ENCODE results near the gene EPHB6. TPM values are rescaled to one million over a fixed set of nuclear protein-coding genes. Genes with fewer than 3 reads are reported as not detected.

EPHB6 gene
- total RNA-seq, 1 donor from 2014 or later: 7.3 TPM

DNA sequence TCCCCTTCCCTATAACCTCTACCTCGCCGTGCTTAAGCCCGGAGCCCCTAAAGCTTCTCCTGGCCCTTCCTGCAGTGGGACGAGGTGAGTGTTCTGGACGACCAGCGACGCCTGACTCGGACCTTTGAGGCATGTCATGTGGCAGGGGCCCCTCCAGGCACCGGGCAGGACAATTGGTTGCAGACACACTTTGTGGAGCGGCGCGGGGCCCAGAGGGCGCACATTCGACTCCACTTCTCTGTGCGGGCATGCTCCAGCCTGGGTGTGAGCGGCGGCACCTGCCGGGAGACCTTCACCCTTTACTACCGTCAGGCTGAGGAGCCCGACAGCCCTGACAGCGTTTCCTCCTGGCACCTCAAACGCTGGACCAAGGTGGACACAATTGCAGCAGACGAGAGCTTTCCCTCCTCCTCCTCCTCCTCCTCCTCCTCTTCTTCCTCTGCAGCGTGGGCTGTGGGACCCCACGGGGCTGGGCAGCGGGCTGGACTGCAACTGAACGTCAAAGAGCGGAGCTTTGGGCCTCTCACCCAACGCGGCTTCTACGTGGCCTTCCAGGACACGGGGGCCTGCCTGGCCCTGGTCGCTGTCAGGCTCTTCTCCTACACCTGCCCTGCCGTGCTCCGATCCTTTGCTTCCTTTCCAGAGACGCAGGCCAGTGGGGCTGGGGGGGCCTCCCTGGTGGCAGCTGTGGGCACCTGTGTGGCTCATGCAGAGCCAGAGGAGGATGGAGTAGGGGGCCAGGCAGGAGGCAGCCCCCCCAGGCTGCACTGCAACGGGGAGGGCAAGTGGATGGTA is 9.2 kb downstream of the EPHB6 start:
- Mint-ChIP-seq H3K36me3 (ENCODE audit: low read depth) (no peaks in the 10 kb centered on the region), H3K4me1 (no peaks in the 10 kb centered on the region)
- intact Hi-C loops (cut with micrococcal nuclease): no loop called here

GRCh38 chr7:142864980-142865747 is 10.3 kb downstream of the EPHB6 start:
- Mint-ChIP-seq H3K4me1 (no peaks in the 10 kb centered on the region), H3K27me3 (peaks cover 1% of the 10 kb centered on the region), H3K36me3 (ENCODE audit: low read depth) (no peaks in the 10 kb centered on the region), H3K9me3 (no peaks in the 10 kb centered on the region), H3K4me3 (no peak overlapping the region), H3K27ac (no peak overlapping the region)
- intact Hi-C loops (cut with micrococcal nuclease): no loop called here
- no peak for DNase-seq

More for the DNA sequence above, 9.2 kb downstream of the EPHB6 start:
- Mint-ChIP-seq H3K4me3 (no peak overlapping the region), H3K27ac (no peak overlapping the region), H3K27me3 (peaks cover 4% of the 10 kb centered on the region), H3K9me3 (no peaks in the 10 kb centered on the region)
- no peak for DNase-seq

- intact Hi-C loops (cut with micrococcal nuclease): loop anchor here (1.0 kb wide), 1 partner anchor 11 kb away; no protein-coding TSS in a partner anchor
- Mint-ChIP-seq H3K27me3 (no peaks in the 10 kb centered on the region), H3K4me1 (no peaks in the 10 kb centered on the region), H3K27ac (no peak overlapping the region), H3K9me3 (no peaks in the 10 kb centered on the region), H3K36me3 (ENCODE audit: low read depth) (no peaks in the 10 kb centered on the region), H3K4me3 (no peak overlapping the region)
- no peak for DNase-seq
These were observed 10.9 kb downstream of the EPHB6 start for GRCh38 chr7:142865766-142866165.

GRCh38 chr7:142866361-142867096 is 11.7 kb downstream of the EPHB6 start:
- H3K36me3 Mint-ChIP-seq (ENCODE audit: low read depth): no peaks in the 10 kb centered on the region
- H3K4me1 Mint-ChIP-seq: no peaks in the 10 kb centered on the region
- H3K4me3 Mint-ChIP-seq: no peak overlapping the region
- peak; percentile 73 for DNase-seq
- no peak overlapping the region for H3K27ac Mint-ChIP-seq
- H3K9me3 Mint-ChIP-seq: no peaks in the 10 kb centered on the region
- intact Hi-C loops (cut with micrococcal nuclease): loop anchor here (1.0 kb wide), 1 partner anchor 12 kb away; no protein-coding TSS in a partner anchor
- H3K27me3 Mint-ChIP-seq: no peaks in the 10 kb centered on the region

GRCh38 chr7:142867097-142867378 is 12.2 kb downstream of the EPHB6 start:
- no peaks in the 10 kb centered on the region for H3K4me1 Mint-ChIP-seq
- no peak overlapping the region for H3K27ac Mint-ChIP-seq
- H3K27me3 Mint-ChIP-seq: no peaks in the 10 kb centered on the region
- no peaks in the 10 kb centered on the region for H3K9me3 Mint-ChIP-seq
- no peak for DNase-seq
- intact Hi-C loops (cut with micrococcal nuclease): no loop called here
- no peak overlapping the region for H3K4me3 Mint-ChIP-seq
- H3K36me3 Mint-ChIP-seq (ENCODE audit: low read depth): no peaks in the 10 kb centered on the region

DNA sequence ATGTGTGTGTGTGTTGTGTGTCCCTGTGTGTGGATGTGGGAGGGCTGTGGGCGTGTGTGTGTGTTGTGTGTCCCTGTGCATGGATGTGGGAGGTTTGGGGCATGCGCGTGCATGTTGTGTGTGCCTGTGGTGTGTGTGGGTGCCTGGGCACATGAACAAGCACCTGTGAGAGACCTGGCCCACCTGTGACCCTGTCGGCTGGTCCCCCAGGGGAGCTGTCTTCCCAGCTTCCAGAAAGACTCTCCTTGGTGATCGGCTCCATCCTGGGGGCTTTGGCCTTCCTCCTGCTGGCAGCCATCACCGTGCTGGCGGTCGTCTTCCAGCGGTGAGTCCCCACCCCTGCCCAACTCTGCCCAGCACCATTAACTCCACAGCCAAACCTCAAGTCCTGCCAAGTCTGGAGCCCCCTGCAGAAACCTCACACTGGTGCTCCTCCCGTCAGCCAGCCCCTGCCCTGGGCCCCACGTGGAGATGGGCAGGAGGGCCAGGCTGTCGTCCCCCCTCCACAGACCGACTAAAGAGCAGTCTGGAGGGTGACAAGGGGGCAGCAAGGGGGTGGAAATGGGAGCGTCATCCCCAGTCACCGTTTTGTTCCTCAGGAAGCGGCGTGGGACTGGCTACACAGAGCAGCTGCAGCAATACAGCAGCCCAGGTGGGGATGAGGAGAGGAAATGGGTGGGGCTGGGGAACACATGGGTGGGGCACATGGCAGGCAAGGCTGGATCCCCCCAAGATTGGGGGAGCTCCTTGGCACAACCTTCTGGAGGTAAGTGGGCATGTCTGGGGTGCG is 12.7 kb downstream of the EPHB6 start:
- Mint-ChIP-seq H3K27ac (no peak overlapping the region), H3K4me3 (no peak overlapping the region), H3K36me3 (ENCODE audit: low read depth) (no peaks in the 10 kb centered on the region), H3K4me1 (no peaks in the 10 kb centered on the region), H3K27me3 (no peaks in the 10 kb centered on the region), H3K9me3 (no peaks in the 10 kb centered on the region)
- intact Hi-C loops (cut with micrococcal nuclease): no loop called here
- DNase-seq: no peak

DNA sequence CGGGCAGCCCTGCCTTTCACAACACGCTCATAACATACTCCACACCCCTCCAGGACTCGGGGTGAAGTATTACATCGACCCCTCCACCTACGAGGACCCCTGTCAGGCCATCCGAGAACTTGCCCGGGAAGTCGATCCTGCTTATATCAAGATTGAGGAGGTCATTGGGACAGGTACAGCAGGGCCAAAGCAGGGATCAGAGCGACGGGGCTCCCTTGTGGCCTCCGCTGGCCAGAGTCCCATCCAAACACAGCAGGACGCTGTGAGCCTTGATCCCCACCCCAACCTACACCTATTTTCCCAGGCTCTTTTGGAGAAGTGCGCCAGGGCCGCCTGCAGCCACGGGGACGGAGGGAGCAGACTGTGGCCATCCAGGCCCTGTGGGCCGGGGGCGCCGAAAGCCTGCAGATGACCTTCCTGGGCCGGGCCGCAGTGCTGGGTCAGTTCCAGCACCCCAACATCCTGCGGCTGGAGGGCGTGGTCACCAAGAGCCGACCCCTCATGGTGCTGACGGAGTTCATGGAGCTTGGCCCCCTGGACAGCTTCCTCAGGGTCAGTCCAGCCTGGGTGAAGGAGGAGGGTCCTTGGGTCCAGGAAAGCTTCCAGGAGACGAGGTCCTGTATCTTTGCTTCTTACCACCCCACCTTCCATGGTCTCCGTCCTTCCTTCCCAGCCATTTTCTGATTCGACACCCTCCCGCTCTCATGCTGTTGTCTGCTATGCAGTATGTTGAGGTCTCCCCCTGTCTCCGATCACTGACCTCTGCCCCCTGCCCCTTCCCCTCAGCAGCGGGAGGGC is 13.5 kb downstream of the EPHB6 start:
- H3K36me3 Mint-ChIP-seq (ENCODE audit: low read depth): no peaks in the 10 kb centered on the region
- no peak overlapping the region for H3K27ac Mint-ChIP-seq
- H3K9me3 Mint-ChIP-seq: no peaks in the 10 kb centered on the region
- no peak for DNase-seq
- no peak overlapping the region for H3K4me3 Mint-ChIP-seq
- no peaks in the 10 kb centered on the region for H3K4me1 Mint-ChIP-seq
- intact Hi-C loops (cut with micrococcal nuclease): no loop called here
- H3K27me3 Mint-ChIP-seq: no peaks in the 10 kb centered on the region

DNA sequence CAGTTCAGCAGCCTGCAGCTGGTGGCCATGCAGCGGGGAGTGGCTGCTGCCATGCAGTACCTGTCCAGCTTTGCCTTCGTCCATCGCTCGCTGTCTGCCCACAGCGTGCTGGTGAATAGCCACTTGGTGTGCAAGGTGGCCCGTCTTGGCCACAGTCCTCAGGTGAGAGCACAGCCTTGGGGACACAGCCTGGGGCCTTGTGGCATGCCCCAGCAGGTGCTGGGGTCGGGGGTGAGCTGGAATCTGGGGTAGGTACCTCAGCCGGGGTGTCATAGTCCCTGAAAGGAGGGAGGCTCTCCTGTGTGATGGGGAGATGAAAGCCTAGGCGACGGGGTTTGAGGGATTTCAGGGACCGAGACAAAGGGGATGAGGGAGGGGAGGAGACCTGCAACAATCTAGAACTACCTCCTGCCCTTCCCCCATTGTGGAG is 14.1 kb downstream of the EPHB6 start:
- DNase-seq: no peak
- Mint-ChIP-seq H3K9me3 (no peaks in the 10 kb centered on the region), H3K27me3 (no peaks in the 10 kb centered on the region), H3K4me1 (no peaks in the 10 kb centered on the region), H3K4me3 (no peak overlapping the region), H3K36me3 (ENCODE audit: low read depth) (no peaks in the 10 kb centered on the region), H3K27ac (no peak overlapping the region)
- intact Hi-C loops (cut with micrococcal nuclease): no loop called here

DNA sequence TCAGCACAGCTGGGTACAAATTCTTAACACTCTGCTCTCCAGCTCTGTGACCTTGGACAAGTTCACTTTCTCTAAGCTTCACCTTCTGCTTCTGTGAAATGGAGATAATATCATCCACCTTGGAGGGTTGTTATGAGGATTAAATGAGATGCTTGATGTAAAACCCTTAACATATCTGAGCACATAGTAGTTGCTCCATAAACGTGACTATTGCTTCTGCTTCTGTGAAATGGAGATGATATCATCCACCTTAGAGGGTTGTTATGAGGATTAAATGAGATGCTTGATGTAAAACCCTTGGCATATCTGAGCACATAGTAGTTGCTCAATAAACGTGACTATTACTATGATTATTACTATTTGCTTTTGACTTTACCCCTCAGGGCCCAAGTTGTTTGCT is 14.6 kb downstream of the EPHB6 start:
- Mint-ChIP-seq H3K27ac (no peak overlapping the region), H3K4me1 (no peaks in the 10 kb centered on the region), H3K36me3 (ENCODE audit: low read depth) (no peaks in the 10 kb centered on the region), H3K4me3 (no peak overlapping the region), H3K27me3 (no peaks in the 10 kb centered on the region), H3K9me3 (no peaks in the 10 kb centered on the region)
- intact Hi-C loops (cut with micrococcal nuclease): no loop called here
- no peak for DNase-seq

- Mint-ChIP-seq H3K4me1 (no peaks in the 10 kb centered on the region), H3K27ac (no peak overlapping the region), H3K27me3 (no peaks in the 10 kb centered on the region), H3K4me3 (no peak overlapping the region), H3K36me3 (ENCODE audit: low read depth) (no peaks in the 10 kb centered on the region), H3K9me3 (no peaks in the 10 kb centered on the region)
- intact Hi-C loops (cut with micrococcal nuclease): no loop called here
- no peak for DNase-seq
These were observed 15.3 kb downstream of the EPHB6 start for GRCh38 chr7:142870147-142870559.

GRCh38 chr7:142870566-142871259 is 15.8 kb downstream of the EPHB6 start:
- intact Hi-C loops (cut with micrococcal nuclease): no loop called here
- no peaks in the 10 kb centered on the region for H3K9me3 Mint-ChIP-seq
- no peak overlapping the region for H3K27ac Mint-ChIP-seq
- no peaks in the 10 kb centered on the region for H3K27me3 Mint-ChIP-seq
- H3K4me1 Mint-ChIP-seq: no peaks in the 10 kb centered on the region
- H3K4me3 Mint-ChIP-seq: no peak overlapping the region
- no peaks in the 10 kb centered on the region for H3K36me3 Mint-ChIP-seq (ENCODE audit: low read depth)
- DNase-seq: no peak

- H3K9me3 Mint-ChIP-seq: no peaks in the 10 kb centered on the region
- H3K27me3 Mint-ChIP-seq: no peaks in the 10 kb centered on the region
- H3K27ac Mint-ChIP-seq: no peak overlapping the region
- no peak overlapping the region for H3K4me3 Mint-ChIP-seq
- H3K4me1 Mint-ChIP-seq: no peaks in the 10 kb centered on the region
- no peak for DNase-seq
- intact Hi-C loops (cut with micrococcal nuclease): no loop called here
- no peaks in the 10 kb centered on the region for H3K36me3 Mint-ChIP-seq (ENCODE audit: low read depth)
These were observed 16.6 kb downstream of the EPHB6 start for GRCh38 chr7:142871260-142872105.

Data from activated CD4-positive, alpha-beta T cell treated with anti-CD3 and anti-CD28 coated beads, Interleukin-2, amount 10 ng/mL, durations not matched to agents 24 days and 14 days (primary cell).